Tibial nerve (tissue), 4 donors: ENCODE results near the gene BAIAP2. TPM values are rescaled to one million over a fixed set of nuclear protein-coding genes. Genes with fewer than 3 reads are reported as not detected.
A peak's percentile ranks its signal among the peaks of the same experiment; 100 is the strongest.

Experiments used
- DNase-seq, 2 donors: peaks; one replicate each; pipeline ENCODE4 v3.0.0-alpha.2; 2019; ENCODE audit warnings: low spot score in 2 of 2
- H3K27ac ChIP-seq, 4 donors: fragments of 200-600 bp; sonication (generic) in 3 of 4; one replicate each; pipeline ENCODE4 v1.5.1; 2017 to 2019; ENCODE audit warnings: mild to moderate bottlenecking in 1 of 4
- H3K27me3 ChIP-seq, 2 donors: fragments of 200-600 bp; sonication (generic) in 1 of 2; one replicate each; pipeline versions ENCODE4 v1.5.1 to v1.6.0; 2017 to 2019
- H3K36me3 ChIP-seq, 3 donors: fragments of 200-600 bp; sonication (generic); one replicate each; pipeline ENCODE4 v1.5.1; 2018 to 2019
- H3K4me1 ChIP-seq, 4 donors: fragments of 200-600 bp; sonication (generic) in 3 of 4; one replicate each; pipeline ENCODE4 v1.5.1; 2017 to 2019
- H3K4me3 ChIP-seq, 4 donors: fragments of 200-600 bp; sonication (generic) in 3 of 4; one replicate each; pipeline ENCODE4 v1.5.1; 2017 to 2019; ENCODE audit warnings: mild to moderate bottlenecking in 1 of 4, moderate library complexity in 1 of 4
- H3K9me3 ChIP-seq, 4 donors: fragments of 200-600 bp; sonication (generic) in 3 of 4; one replicate each; pipeline ENCODE4 v1.5.1; 2017 to 2019
- EP300 ChIP-seq, 2 donors: sonication (generic); formaldehyde crosslinking; IDR thresholded peaks; one replicate each; pipeline ENCODE4 v1.6.1; 2017; ENCODE audit warnings: antibody characterized with exemption in 2 of 2, mild to moderate bottlenecking in 1 of 2
- POLR2A ChIP-seq, 2 donors: fragments of 450-650 bp; IDR thresholded peaks; one replicate each; pipeline ENCODE4 v1.6.1; 2017; ENCODE audit warnings: antibody characterized with exemption in 2 of 2, mild to moderate bottlenecking in 2 of 2, moderate library complexity in 2 of 2
- WGBS, 2 donors: methylation state at CpG; one replicate each; pipeline ENCODE4 v1.1.5; 2018; 5-methylcytosine and 5-hydroxymethylcytosine counted together
- total RNA-seq, 4 donors: library from RNA; depleted of rRNA; stranded (reverse); fragments of >200 nt; gene quantifications; one replicate each; pipeline ENCODE4 v1.1.0, GENCODE V29; 2016
- TF ChIP-seq, protein P1 (sequence below), 5 experiments: fragments of 200-600 bp in 3 of 5; fragments of 450-650 bp in 2 of 5; sonication (generic) in 3 of 5; IDR thresholded peaks; one replicate each; pipeline ENCODE4 v1.5.1; 2016 to 2019; ENCODE audit warnings: antibody characterized with exemption in 5 of 5, mild to moderate bottlenecking in 3 of 5, moderate library complexity in 2 of 5

Gene BAIAP2
- total RNA-seq, 4 donors from 2014 or later = 49.5 to 81.2 (median 66.9) TPM

DNA sequence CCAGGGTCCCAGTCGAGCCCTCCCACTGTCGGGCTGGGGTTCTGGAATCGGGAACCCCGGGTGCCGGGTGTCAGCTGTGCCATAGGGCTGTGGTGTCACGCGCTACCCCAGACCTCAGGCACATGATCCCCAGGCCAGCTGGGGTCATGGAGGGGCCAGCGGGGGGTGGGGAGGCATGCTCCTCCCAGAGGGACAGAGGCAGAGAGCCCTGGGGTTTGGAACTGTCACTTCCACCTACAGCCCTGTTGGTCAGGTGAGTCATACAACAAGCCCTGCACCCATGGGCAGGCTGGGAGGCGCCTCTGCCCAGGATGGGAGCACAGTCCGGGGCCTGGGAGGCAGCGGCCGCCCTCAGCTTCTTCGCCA, 63.0 kb downstream of the BAIAP2 start:
- no peak for DNase-seq
- 55 to 61% methylated on average over 11 to 13 of the region's 13 CpGs for WGBS, 2 donors
- Histone ChIP-seq H3K4me1 (peaks cover 0 to 75% (median 46%) of the 10 kb centered on the region in 4 donors), H3K36me3 (peaks cover 0 to 30% (median 0%) of the 10 kb centered on the region in 3 donors), H3K27me3 (no peaks in the 10 kb centered on the region), H3K27ac (peak overlapping the region; percentile 26 to 96 (median 86)), H3K9me3 (no peaks in the 10 kb centered on the region), H3K4me3 (peak overlapping the region in 1 of 4 donors; percentile 24)
- no peak for TF ChIP-seq POLR2A (IDR thresholded peaks at IDR 0.05)
- TF ChIP-seq EP300 (IDR thresholded peaks at IDR 0.05) = no peak
- TF ChIP-seq, protein P1, sequence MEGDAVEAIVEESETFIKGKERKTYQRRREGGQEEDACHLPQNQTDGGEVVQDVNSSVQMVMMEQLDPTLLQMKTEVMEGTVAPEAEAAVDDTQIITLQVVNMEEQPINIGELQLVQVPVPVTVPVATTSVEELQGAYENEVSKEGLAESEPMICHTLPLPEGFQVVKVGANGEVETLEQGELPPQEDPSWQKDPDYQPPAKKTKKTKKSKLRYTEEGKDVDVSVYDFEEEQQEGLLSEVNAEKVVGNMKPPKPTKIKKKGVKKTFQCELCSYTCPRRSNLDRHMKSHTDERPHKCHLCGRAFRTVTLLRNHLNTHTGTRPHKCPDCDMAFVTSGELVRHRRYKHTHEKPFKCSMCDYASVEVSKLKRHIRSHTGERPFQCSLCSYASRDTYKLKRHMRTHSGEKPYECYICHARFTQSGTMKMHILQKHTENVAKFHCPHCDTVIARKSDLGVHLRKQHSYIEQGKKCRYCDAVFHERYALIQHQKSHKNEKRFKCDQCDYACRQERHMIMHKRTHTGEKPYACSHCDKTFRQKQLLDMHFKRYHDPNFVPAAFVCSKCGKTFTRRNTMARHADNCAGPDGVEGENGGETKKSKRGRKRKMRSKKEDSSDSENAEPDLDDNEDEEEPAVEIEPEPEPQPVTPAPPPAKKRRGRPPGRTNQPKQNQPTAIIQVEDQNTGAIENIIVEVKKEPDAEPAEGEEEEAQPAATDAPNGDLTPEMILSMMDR (IDR thresholded peaks at IDR 0.05) = no peak

DNA sequence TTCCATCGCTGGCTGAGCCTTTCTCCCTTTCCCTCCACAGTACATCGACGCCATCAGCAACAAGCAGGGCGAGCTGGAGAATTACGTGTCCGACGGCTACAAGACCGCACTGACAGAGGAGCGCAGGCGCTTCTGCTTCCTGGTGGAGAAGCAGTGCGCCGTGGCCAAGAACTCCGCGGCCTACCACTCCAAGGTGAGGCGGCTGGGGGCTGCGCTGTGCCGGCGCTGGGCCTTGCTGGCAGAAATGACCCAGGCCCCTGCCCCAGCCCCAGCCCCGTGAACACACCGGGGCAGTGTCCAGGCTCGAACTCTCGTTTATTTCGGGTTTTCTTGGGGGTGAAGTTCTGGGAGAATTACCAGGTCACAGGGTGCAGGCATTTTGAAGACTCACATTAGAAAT, 64.9 kb downstream of the BAIAP2 start:
- Histone ChIP-seq H3K4me1 (peaks cover 0 to 56% (median 39%) of the 10 kb centered on the region in 4 donors), H3K36me3 (peaks cover 0 to 50% (median 0%) of the 10 kb centered on the region in 3 donors), H3K27ac (peak overlapping the region in 1 of 4 donors; percentile 57), H3K4me3 (no peak overlapping the region), H3K27me3 (no peaks in the 10 kb centered on the region), H3K9me3 (no peaks in the 10 kb centered on the region)
- no peak for TF ChIP-seq EP300 (IDR thresholded peaks at IDR 0.05)
- no peak for TF ChIP-seq POLR2A (IDR thresholded peaks at IDR 0.05)
- TF ChIP-seq, protein P1 (IDR thresholded peaks at IDR 0.05) = no peak
- no peak for DNase-seq
- 92 to 95% methylated on average over 14 to 23 of the region's 23 CpGs for WGBS, 2 donors

DNA sequence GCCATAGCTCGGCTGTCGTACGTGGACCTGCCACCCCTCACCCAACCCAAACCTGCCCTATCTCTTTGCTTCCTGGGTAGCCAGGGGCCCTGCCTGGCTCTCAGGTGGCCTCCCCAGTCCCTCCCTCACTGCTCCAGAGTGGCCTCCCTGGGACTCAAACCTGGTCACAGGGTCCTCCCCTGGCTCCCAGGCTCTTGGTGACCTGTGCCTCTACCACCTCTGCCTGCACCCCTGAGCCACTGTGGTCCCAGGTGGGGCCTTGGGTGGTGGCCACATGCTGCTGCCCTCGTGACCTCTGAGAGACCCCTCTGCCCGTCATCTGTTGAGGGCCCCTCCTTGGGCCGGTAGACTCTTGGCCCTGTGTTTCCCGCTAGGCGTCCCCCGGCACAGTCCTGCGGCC, 65.7 kb downstream of the BAIAP2 start:
- no peak for DNase-seq
- Histone ChIP-seq H3K27me3 (no peaks in the 10 kb centered on the region), H3K9me3 (no peaks in the 10 kb centered on the region), H3K4me3 (no peak overlapping the region), H3K36me3 (peaks cover 0 to 58% (median 0%) of the 10 kb centered on the region in 3 donors), H3K27ac (peak overlapping the region in 1 of 4 donors; percentile 57), H3K4me1 (peaks cover 0 to 48% (median 32%) of the 10 kb centered on the region in 4 donors)
- TF ChIP-seq EP300 (IDR thresholded peaks at IDR 0.05) (no peak), POLR2A (IDR thresholded peaks at IDR 0.05) (no peak)
- TF ChIP-seq, protein P1 (IDR thresholded peaks at IDR 0.05) = no peak
- 88 to 89% methylated on average over 10 of the region's 10 CpGs for WGBS, 2 donors

DNA sequence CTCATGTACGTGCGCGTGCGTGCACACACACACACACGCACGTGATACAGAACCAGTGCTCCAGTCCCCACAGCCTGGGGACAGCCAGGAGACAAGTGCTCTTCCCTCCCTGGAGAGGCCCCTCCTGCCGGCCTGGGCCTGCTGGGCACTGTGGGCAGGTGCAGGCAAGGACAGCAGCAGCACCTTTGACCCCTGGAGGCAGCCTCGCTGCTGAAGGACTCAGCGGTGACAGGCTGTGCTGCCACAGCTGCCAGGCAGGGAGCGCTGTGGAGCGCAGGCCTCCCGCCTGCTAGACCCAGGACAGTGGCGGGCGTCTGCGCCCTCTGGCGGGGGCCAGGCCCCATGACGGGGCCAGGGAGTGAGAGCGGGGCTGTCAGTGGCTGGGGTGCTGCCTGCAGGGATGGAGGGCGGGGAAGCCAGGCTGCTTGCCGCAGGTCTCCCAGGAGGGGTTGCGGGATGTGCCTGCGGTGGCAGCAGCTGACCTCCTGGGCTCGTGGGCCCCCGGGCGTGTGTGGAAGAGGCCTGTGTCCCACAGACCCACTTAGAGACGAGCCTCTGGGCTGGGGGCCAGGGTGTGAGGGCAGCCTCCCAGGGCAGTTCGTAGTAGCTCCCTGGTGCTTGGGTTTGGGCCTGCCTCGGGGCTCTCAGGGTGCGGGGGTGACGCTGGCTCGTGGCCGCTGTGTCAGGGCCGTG, 66.8 kb downstream of the BAIAP2 start:
- H3K27me3 ChIP-seq = no peaks in the 10 kb centered on the region
- peaks cover 0 to 69% (median 2%) of the 10 kb centered on the region in 3 donors for H3K36me3 ChIP-seq
- peaks cover 0 to 37% (median 21%) of the 10 kb centered on the region in 4 donors for H3K4me1 ChIP-seq
- 41 to 58% methylated on average over 12 to 25 of the region's 33 CpGs for WGBS, 2 donors
- no peak overlapping the region for H3K4me3 ChIP-seq
- no peaks in the 10 kb centered on the region for H3K9me3 ChIP-seq
- peak; percentile 57 to 61 for DNase-seq
- H3K27ac ChIP-seq = peak overlapping the region in 2 of 4 donors; percentile 19 to 57
- TF ChIP-seq, protein P1 (IDR thresholded peaks at IDR 0.05) = peak; percentile 100
- TF ChIP-seq EP300 (IDR thresholded peaks at IDR 0.05) (peak; percentile 26 to 56), POLR2A (IDR thresholded peaks at IDR 0.05) (no peak)

DNA sequence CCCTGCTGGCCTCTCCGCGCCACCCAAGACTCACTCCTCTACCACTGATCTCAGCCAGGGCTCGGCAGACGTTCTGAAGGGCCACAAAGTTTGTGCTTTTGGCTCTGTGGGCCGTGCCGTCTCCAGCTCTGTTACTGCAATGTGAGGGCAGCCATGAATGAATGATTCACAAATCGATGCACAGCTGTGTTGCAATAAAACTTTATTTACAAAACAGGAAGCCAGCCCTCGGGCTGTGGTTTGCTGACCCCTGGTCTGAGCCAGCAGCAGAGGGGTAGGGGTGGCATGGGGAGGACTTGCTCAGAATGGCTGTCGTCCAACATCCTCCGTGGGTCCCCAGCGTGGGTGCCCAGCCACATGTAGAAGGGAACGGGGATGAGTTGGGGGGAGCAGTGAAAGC, 67.4 kb downstream of the BAIAP2 start:
- TF ChIP-seq EP300 (IDR thresholded peaks at IDR 0.05) = no peak
- TF ChIP-seq, protein P1 (IDR thresholded peaks at IDR 0.05) = no peak
- no peak for TF ChIP-seq POLR2A (IDR thresholded peaks at IDR 0.05)
- H3K27ac ChIP-seq = no peak overlapping the region
- H3K4me1 ChIP-seq = peaks cover 0 to 31% (median 15%) of the 10 kb centered on the region in 4 donors
- no peaks in the 10 kb centered on the region for H3K9me3 ChIP-seq
- WGBS, 2 donors = 79 to 81% methylated on average over 7 to 11 of the region's 12 CpGs
- no peaks in the 10 kb centered on the region for H3K27me3 ChIP-seq
- H3K36me3 ChIP-seq = peaks cover 0 to 75% (median 5%) of the 10 kb centered on the region in 3 donors
- no peak overlapping the region for H3K4me3 ChIP-seq
- no peak for DNase-seq
